ENCODE results near the gene DDIT4L. TPM values are rescaled to one million over a fixed set of nuclear protein-coding genes. Genes with fewer than 3 reads are reported as not detected.
"Not testable (repeated sequence)": the region's sequence is repeated elsewhere in the genome, so short reads cannot be mapped to it uniquely, and the experiment has no call there.

The DDIT4L gene
- polyA plus RNA-seq, 3 donors from 2014 or later: not detected

DNA sequence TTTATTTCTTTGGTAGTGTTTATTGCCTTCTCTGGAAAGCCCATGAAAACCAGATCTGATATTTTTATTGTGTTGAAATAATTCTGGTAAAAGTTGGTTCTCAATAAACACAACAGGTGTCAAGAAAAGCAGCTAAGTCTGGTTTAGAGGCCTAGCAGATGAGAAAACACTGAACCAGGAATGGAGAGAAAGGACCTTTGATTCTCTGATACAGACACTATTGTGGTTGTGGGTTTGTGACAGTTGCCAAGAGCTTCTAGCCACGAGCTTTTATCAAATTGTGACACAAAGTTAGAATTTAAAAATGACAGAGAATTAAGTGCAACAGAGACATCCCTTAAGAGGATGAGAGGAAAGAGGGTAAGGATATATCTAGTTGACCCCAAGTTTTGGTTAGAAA lies 42.6 kb downstream of the DDIT4L start:
- H3K4me1 Mint-ChIP-seq: peaks cover 4 to 19% of the 10 kb centered on the region in 2 donors
- no peaks in the 10 kb centered on the region for H3K9me3 Mint-ChIP-seq
- peak overlapping the region in 1 of 6 donors; percentile 31 for H3K27ac Mint-ChIP-seq
- no peak for DNase-seq
- no peaks in the 10 kb centered on the region for H3K36me3 Mint-ChIP-seq
- H3K27me3 Mint-ChIP-seq (ENCODE audit: low read depth in 3 of 3): peaks cover 0 to 2% (median 0%) of the 10 kb centered on the region in 3 donors
- no peak overlapping the region for H3K4me3 Mint-ChIP-seq

DNA sequence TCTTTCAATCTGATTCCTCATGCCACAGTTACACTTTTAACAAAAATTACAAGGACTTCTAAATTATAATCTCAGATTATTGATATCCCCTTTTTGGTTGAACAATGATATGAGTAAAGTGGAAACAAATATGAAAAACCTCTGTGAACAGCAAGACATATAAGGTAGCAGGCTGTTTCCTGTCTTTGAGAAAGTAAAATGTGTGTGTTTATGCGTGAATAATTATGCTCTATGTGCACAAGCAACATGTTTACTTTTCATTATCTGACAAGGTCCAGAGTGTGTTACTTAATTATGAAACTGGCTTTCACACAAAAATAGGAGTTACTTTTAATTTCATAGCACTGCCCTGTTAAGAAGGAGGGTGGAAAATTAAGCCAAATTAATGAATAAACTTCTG lies 43.1 kb downstream of the DDIT4L start:
- Mint-ChIP-seq H3K36me3 (no peaks in the 10 kb centered on the region), H3K4me1 (peaks cover 4 to 19% of the 10 kb centered on the region in 2 donors), H3K27me3 (ENCODE audit: low read depth in 3 of 3) (peaks cover 0 to under 1% (median 0%) of the 10 kb centered on the region in 3 donors), H3K4me3 (no peak overlapping the region), H3K9me3 (no peaks in the 10 kb centered on the region), H3K27ac (peak overlapping the region in 1 of 6 donors; percentile 31)
- no peak for DNase-seq

- H3K9me3 Mint-ChIP-seq: no peaks in the 10 kb centered on the region
- no peak overlapping the region for H3K4me3 Mint-ChIP-seq
- H3K27me3 Mint-ChIP-seq (ENCODE audit: low read depth in 3 of 3): peaks cover 0 to 2% (median 0%) of the 10 kb centered on the region in 3 donors
- no peaks in the 10 kb centered on the region for H3K36me3 Mint-ChIP-seq
- peaks cover 4 to 19% of the 10 kb centered on the region in 2 donors for H3K4me1 Mint-ChIP-seq
- DNase-seq: no peak
- H3K27ac Mint-ChIP-seq: no peak overlapping the region
These were observed 43.5 kb downstream of the DDIT4L start for GRCh38 chr4:100146756-100147155.

- H3K36me3 Mint-ChIP-seq; H3K4me3 Mint-ChIP-seq; H3K4me1 Mint-ChIP-seq; H3K27me3 Mint-ChIP-seq (ENCODE audit: low read depth in 3 of 3); H3K27ac Mint-ChIP-seq; DNase-seq; H3K9me3 Mint-ChIP-seq: not testable (repeated sequence)
These were observed 52.9 kb downstream of the DDIT4L start for GRCh38 chr4:100137320-100137719.

Other genes starting within 250 kb of the DDIT4L start
- 10 to 100 TPM; 48.4 to 83.0 (median 53.4) TPM for gene DNAJB14, start 243.8 kb downstream of the DDIT4L start, polyA plus RNA-seq
- gene H2AZ1, start 240.2 kb downstream of the DDIT4L start, polyA plus RNA-seq: 100 to 1,000 TPM; 375 to 574 (median 414) TPM

All from immature natural killer cell (primary cell).